Measurements from ENCODE around the gene CD7. TPM values are rescaled to one million over a fixed set of nuclear protein-coding genes. Genes with fewer than 3 reads are reported as not detected.

The CD7 gene
- total and polyA plus RNA-seq, 7 donors, result 0.60 to 38.3 (median 4.3) TPM; not detected in 2

DNA sequence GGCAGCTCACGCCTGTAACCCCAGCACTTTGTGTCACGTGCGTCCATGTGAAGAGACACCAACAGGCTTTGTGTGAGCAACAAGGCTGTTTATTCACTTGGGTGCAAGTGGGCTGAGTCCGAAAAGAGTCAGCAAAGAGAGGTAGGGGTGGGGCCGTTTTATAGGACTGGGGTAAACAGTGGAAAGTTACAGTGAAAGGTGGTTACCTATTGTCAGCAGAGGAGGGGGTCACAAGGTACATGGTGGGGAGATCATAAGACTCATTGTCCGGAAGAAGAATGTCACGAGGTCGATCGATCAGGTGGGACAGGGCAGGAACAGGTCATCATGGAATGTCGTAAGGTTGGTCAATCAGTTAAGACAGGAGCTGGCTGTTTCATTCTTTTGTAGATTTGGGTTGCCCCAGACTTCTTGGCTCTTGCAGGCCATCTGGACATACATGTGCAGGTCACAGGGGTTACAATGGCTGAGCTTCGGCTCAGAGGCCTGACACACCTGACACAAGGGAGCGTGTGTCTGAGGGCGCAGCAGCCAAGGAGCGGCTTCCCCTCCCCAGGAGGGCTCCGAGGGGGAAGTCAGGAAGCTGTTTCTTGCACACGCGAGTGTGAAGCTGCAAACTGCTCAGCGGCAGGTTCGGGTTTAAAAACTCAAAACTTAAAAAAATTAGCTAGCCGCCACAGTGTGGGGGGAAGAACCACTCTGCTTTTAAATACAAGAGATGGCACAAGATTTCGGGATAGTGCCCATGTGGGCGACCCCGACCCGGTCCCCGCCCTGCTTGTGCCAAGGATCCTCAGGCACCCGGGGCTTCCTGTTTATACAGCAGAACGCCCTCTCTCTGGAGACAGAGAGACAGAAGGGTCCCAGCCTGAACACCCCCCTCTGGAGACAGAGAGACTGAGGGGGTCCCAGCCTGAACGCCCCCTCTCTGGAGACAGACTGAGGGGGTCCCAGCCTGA, 29.2 kb upstream of the CD7 start:
- Histone ChIP-seq H3K27me3 (peaks cover 0 to 10% (median 0%) of the 10 kb centered on the region in 3 donors), H3K4me3 (no peak overlapping the region), H3K9me3 (no peaks in the 10 kb centered on the region), H3K36me3 (no peaks in the 10 kb centered on the region), H3K4me1 (peaks cover 0 to 5% (median 0%) of the 10 kb centered on the region in 4 donors), H3K27ac (no peak overlapping the region)
- intact Hi-C loops (cut with DNase I), result no loop called here
- 13 to 38% methylated on average over 28 of the region's 28 CpGs for WGBS, 2 donors
- DNase-seq, result no peak
- TF ChIP-seq POLR2AphosphoS5 (IDR thresholded peaks at IDR 0.05), result no peak
- TF ChIP-seq, protein P1, sequence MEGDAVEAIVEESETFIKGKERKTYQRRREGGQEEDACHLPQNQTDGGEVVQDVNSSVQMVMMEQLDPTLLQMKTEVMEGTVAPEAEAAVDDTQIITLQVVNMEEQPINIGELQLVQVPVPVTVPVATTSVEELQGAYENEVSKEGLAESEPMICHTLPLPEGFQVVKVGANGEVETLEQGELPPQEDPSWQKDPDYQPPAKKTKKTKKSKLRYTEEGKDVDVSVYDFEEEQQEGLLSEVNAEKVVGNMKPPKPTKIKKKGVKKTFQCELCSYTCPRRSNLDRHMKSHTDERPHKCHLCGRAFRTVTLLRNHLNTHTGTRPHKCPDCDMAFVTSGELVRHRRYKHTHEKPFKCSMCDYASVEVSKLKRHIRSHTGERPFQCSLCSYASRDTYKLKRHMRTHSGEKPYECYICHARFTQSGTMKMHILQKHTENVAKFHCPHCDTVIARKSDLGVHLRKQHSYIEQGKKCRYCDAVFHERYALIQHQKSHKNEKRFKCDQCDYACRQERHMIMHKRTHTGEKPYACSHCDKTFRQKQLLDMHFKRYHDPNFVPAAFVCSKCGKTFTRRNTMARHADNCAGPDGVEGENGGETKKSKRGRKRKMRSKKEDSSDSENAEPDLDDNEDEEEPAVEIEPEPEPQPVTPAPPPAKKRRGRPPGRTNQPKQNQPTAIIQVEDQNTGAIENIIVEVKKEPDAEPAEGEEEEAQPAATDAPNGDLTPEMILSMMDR (IDR thresholded peaks at IDR 0.05), result no peak

DNA sequence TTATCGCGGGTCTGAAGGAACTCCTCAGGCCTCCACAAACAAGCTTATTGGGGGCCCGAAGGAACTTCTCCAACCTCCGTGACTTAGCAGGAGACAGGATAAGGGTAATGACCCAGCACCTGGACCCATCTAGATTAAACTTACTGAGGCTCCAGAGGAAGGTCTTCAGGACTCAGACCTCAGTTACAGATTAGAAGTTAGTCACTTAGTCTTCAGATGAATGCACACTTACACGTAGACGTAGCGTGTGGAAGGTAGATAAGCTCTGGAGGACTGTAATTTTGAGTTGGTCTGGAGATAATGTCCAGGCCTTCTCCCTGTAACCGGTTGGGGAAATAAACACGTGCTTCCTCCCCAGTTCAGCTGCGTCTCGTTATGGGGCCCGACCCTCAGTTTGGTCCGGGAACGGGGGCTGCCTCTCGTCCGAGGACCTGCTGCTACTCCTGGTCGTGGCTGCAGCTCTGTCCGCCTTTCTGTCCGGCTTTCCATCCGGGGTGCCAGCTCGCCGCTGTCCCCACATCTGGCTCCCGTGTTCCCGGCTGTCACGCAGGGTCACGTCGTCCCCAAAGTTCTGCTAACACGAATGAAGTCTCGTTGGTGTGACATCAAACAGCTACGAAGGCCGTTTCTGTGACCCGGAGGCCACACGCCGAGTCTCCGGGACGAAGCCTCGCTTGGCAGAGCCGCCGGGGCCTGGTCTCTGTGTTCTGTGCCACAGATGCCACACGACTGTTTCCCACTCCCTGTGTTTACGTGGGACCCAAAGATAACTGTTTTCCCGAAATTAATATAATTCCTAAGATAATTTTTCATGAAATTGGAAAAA, 28.0 kb upstream of the CD7 start:
- Histone ChIP-seq H3K9me3 (no peaks in the 10 kb centered on the region), H3K4me1 (peaks cover 0 to 4% (median 0%) of the 10 kb centered on the region in 4 donors), H3K4me3 (no peak overlapping the region), H3K36me3 (no peaks in the 10 kb centered on the region), H3K27ac (no peak overlapping the region), H3K27me3 (peaks cover 0 to 7% (median 0%) of the 10 kb centered on the region in 3 donors)
- no peak for TF ChIP-seq POLR2AphosphoS5 (IDR thresholded peaks at IDR 0.05)
- TF ChIP-seq EP300 (IDR thresholded peaks at IDR 0.05), result no peak
- no peak for TF ChIP-seq POLR2A (IDR thresholded peaks at IDR 0.05)
- TF ChIP-seq, protein P1 (IDR thresholded peaks at IDR 0.05), result no peak
- DNase-seq, result no peak
- WGBS, 2 donors, result 88 to 92% methylated on average over 42 of the region's 42 CpGs
- intact Hi-C loops (cut with DNase I), result no loop called here

DNA sequence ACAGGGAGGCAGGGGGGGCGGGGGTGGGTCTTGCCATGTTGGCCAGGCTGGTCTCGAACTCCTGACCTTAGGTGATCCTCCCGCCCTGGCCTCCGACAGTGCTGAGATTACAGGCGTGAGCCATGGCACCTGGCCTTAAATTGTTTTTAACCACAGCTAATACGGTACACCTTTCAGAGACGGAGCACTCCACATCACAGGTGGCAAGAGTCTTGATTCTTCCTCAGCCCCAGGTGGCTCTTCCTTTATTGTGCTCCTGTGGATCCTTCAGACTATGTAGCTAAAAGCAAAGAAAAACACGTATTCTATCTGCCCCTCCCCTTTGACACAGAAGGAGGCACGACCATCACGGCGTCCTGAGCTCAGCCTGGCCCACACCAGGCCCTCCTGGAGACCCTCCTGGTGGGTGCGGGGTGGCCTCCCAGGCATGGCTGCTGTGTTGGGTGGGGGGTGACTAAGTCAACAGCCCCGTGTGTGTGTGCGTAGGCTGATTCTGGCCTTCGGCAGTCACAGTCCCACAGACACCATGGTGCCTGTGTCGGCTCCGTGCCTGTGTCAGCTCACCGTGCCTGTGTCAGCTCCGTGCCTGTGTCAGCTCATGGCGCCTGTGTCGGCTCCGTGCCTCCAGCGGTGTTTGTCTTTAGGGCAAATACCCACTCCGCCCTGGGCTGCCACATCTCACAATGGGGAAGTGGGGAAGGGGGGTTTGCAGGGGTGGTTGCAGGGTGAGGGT, 26.9 kb upstream of the CD7 start:
- TF ChIP-seq EP300 (IDR thresholded peaks at IDR 0.05), result no peak
- TF ChIP-seq, protein P1 (IDR thresholded peaks at IDR 0.05), result no peak
- no peak for TF ChIP-seq POLR2AphosphoS5 (IDR thresholded peaks at IDR 0.05)
- no peak for TF ChIP-seq POLR2A (IDR thresholded peaks at IDR 0.05)
- intact Hi-C loops (cut with DNase I), result no loop called here
- WGBS, 2 donors, result 71 to 75% methylated on average over 24 of the region's 24 CpGs
- Histone ChIP-seq H3K4me1 (peaks cover 0 to 8% (median 4%) of the 10 kb centered on the region in 4 donors), H3K27me3 (peaks cover 0 to 7% (median 0%) of the 10 kb centered on the region in 3 donors), H3K27ac (no peak overlapping the region), H3K4me3 (no peak overlapping the region), H3K36me3 (no peaks in the 10 kb centered on the region), H3K9me3 (no peaks in the 10 kb centered on the region)
- DNase-seq, result no peak

DNA sequence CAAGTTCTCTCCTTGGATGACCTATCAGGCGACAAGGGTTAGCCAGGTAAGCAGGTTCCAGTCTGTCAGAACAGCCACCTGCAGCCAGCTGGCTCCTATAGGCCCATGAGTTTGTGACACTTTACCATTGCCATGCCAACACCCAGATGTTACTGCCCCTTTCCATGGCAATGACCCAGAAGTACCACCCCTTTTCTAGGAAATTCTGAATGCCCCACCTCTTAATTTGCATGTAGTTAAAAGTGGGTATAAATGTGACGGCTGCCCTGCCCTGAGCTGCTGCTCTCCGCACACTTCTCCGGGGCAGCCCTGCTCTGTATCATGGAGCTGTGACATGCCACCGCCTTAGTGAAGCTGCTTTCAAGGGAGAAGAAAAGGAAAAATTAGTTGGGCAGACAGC, 26.2 kb upstream of the CD7 start:
- no peak overlapping the region for H3K27ac ChIP-seq
- no peak for DNase-seq
- peaks cover 0 to 7% (median 0%) of the 10 kb centered on the region in 3 donors for H3K27me3 ChIP-seq
- H3K9me3 ChIP-seq, result no peaks in the 10 kb centered on the region
- WGBS, 2 donors, result 93 to 94% methylated on average over 5 of the region's 5 CpGs
- intact Hi-C loops (cut with DNase I), result no loop called here
- no peak overlapping the region for H3K4me3 ChIP-seq
- TF ChIP-seq POLR2AphosphoS5 (IDR thresholded peaks at IDR 0.05), result no peak
- TF ChIP-seq, protein P1 (IDR thresholded peaks at IDR 0.05), result no peak
- TF ChIP-seq EP300 (IDR thresholded peaks at IDR 0.05), result no peak
- TF ChIP-seq POLR2A (IDR thresholded peaks at IDR 0.05), result no peak
- H3K4me1 ChIP-seq, result peaks cover 0 to 12% (median 11%) of the 10 kb centered on the region in 4 donors
- no peaks in the 10 kb centered on the region for H3K36me3 ChIP-seq
